Thyroid gland (tissue), 4 donors: ENCODE data around the gene KCNMB2. TPM values are rescaled to one million over a fixed set of nuclear protein-coding genes. Genes with fewer than 3 reads are reported as not detected.

Experiments
- DNase-seq, 2 donors: peaks; one replicate each; pipeline ENCODE4 v3.0.0-alpha.2; 2019
- H3K27ac ChIP-seq, 3 donors: fragments of 200-600 bp; sonication (generic); 1 replicate in 2 of 3; 2 replicates in 1 of 3; pipeline ENCODE4 v1.5.1; 2016 to 2019; ENCODE audit warnings: mild to moderate bottlenecking in 1 of 3, moderate library complexity in 1 of 3
- H3K27me3 ChIP-seq: fragments of 200-600 bp; sonication (generic); one replicate; pipeline ENCODE4 v1.5.1; 2019
- H3K36me3 ChIP-seq, 2 donors: fragments of 200-600 bp; sonication (generic); one replicate each; pipeline ENCODE4 v1.5.1; 2016 to 2019
- H3K4me1 ChIP-seq, 2 donors: fragments of 200-600 bp; sonication (generic); one replicate each; pipeline ENCODE4 v1.5.1; 2017 to 2019
- H3K4me3 ChIP-seq, 3 donors: fragments of 200-600 bp; sonication (generic); replicated peaks in 1 of 3; 1 replicate in 2 of 3; 2 replicates in 1 of 3; pipeline ENCODE4 v1.5.1; 2016; ENCODE audit warnings: mild to moderate bottlenecking in 1 of 3
- H3K9me3 ChIP-seq: fragments of 200-600 bp; sonication (generic); one replicate; pipeline ENCODE4 v1.5.1; 2017
- POLR2A ChIP-seq, 2 donors: fragments of 450-650 bp; IDR thresholded peaks; one replicate each; pipeline ENCODE4 v1.6.1; 2017; ENCODE audit warnings: antibody characterized with exemption in 2 of 2, mild to moderate bottlenecking in 2 of 2, moderate library complexity in 1 of 2
- WGBS, 2 donors: methylation state at CpG; one replicate each; pipeline ENCODE4 v1.1.5; 2017; 5-methylcytosine and 5-hydroxymethylcytosine counted together
- intact Hi-C: fragments of 100-400 bp; cut with DNase I; formaldehyde crosslinking; loops from one replicate; pipeline ENCODE4 v1.15.1; 2023
- total RNA-seq, 4 donors: library from RNA; depleted of rRNA; stranded (reverse); fragments of >200 nt; gene quantifications; one replicate each; pipeline ENCODE4 v1.2.3, GENCODE V29; 2016
- TF ChIP-seq, protein P1 (sequence below), 6 experiments: fragments of 200-600 bp in 3 of 6; fragments of 450-650 bp in 3 of 6; sonication (generic) in 3 of 6; IDR thresholded peaks; one replicate each; pipeline ENCODE4 v1.5.1; 2016 to 2019; ENCODE audit warnings: antibody characterized with exemption in 6 of 6, mild to moderate bottlenecking in 2 of 6, inconsistent platforms in 1 of 6, moderate library complexity in 1 of 6

KCNMB2 gene
- total RNA-seq, 4 donors from 2014 or later: 0.56 to 0.92 (median 0.81) TPM; not detected in 1

DNA sequence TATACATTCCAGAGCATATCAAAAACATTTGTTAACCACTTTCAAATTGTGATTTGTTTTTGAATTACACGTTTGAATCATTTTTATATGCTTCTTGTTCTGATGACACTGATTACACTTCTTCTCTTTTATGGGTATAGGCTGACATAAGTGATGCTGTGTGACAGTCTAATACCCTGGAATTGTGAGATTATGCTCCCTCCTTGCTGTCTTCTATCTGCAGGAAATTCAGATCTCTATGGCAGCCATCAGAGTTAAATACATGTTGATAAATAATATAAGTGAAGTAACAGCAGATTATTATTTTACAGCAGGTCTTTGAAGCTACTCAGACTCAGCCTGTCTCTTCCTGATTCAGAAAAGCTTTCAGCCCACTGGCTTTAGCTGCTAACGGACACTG lies 286.5 kb downstream of the KCNMB2 start:
- no peaks in the 10 kb centered on the region for H3K36me3 ChIP-seq
- intact Hi-C loops: no loop called here
- no peak overlapping the region for H3K27ac ChIP-seq
- no peak overlapping the region for H3K4me3 ChIP-seq
- no peak for DNase-seq
- H3K9me3 ChIP-seq: no peaks in the 10 kb centered on the region
- 59 to 85% methylated on average over 2 of the region's 2 CpGs for WGBS, 2 donors
- no peaks in the 10 kb centered on the region for H3K27me3 ChIP-seq
- no peaks in the 10 kb centered on the region for H3K4me1 ChIP-seq
- no peak for TF ChIP-seq POLR2A (IDR thresholded peaks at IDR 0.05)
- TF ChIP-seq, protein P1, sequence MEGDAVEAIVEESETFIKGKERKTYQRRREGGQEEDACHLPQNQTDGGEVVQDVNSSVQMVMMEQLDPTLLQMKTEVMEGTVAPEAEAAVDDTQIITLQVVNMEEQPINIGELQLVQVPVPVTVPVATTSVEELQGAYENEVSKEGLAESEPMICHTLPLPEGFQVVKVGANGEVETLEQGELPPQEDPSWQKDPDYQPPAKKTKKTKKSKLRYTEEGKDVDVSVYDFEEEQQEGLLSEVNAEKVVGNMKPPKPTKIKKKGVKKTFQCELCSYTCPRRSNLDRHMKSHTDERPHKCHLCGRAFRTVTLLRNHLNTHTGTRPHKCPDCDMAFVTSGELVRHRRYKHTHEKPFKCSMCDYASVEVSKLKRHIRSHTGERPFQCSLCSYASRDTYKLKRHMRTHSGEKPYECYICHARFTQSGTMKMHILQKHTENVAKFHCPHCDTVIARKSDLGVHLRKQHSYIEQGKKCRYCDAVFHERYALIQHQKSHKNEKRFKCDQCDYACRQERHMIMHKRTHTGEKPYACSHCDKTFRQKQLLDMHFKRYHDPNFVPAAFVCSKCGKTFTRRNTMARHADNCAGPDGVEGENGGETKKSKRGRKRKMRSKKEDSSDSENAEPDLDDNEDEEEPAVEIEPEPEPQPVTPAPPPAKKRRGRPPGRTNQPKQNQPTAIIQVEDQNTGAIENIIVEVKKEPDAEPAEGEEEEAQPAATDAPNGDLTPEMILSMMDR (IDR thresholded peaks at IDR 0.05): no peak

DNA sequence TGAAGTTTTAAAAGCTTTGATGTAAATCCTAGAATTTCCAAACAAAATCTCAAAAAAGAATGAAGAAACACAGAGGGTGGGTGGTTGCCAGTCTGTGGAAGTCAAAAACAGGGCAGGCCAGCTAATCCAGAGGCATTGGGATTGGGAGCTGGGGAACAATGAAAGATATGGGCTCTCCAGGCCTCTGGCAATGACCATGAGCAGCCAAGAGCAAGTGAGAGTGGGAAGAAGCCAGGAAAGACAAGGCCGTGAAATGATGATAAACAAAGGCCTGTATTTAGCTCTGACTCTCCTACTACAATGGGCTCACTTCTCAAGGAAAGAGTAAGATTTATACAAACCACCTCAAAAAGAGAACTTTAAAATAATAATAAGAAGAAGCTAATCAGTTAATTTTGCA lies 286.9 kb downstream of the KCNMB2 start:
- intact Hi-C loops: no loop called here
- no peak for TF ChIP-seq POLR2A (IDR thresholded peaks at IDR 0.05)
- TF ChIP-seq, protein P1 (IDR thresholded peaks at IDR 0.05): no peak
- Histone ChIP-seq H3K27me3 (no peaks in the 10 kb centered on the region), H3K4me1 (no peaks in the 10 kb centered on the region), H3K27ac (no peak overlapping the region), H3K36me3 (no peaks in the 10 kb centered on the region), H3K4me3 (no peak overlapping the region), H3K9me3 (no peaks in the 10 kb centered on the region)
- 62 to 86% methylated on average over 1 of the region's 1 CpG for WGBS, 2 donors
- DNase-seq: no peak

DNA sequence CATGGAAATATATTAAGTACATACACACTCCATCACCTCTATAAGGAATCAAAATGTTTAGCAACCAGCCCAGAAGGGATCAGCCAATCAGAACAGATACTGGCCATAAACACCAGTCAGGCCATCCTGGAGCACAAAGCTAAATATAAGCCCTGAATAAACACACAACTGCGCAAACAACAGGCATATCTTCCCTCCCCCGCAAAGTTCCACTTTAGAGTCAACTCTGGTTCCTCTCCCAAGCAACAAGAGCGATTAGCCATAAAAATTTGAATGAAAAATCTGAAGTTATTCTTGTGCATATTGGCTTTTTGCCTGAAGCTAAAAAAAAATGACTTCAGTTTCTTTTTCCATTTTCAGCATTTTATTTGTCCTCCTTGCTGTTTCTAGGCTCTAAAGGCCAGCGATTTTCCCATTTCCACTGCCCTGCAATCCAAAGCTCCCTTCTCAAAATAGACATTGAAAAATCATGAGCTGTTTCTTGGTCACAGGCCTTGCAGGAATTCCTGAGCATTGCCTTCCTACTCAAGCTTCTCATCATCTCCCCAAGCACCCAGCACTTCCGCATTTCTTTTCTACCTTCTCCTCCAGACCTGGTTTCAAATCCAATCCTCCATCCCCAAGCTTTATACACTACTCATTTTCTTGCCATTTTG lies 287.5 kb downstream of the KCNMB2 start:
- no peaks in the 10 kb centered on the region for H3K9me3 ChIP-seq
- intact Hi-C loops: no loop called here
- no peak for TF ChIP-seq POLR2A (IDR thresholded peaks at IDR 0.05)
- TF ChIP-seq, protein P1 (IDR thresholded peaks at IDR 0.05): no peak
- DNase-seq: no peak
- 71 to 76% methylated on average over 5 of the region's 5 CpGs for WGBS, 2 donors
- no peaks in the 10 kb centered on the region for H3K4me1 ChIP-seq
- H3K4me3 ChIP-seq: no peak overlapping the region
- no peak overlapping the region for H3K27ac ChIP-seq
- H3K36me3 ChIP-seq: no peaks in the 10 kb centered on the region
- no peaks in the 10 kb centered on the region for H3K27me3 ChIP-seq

DNA sequence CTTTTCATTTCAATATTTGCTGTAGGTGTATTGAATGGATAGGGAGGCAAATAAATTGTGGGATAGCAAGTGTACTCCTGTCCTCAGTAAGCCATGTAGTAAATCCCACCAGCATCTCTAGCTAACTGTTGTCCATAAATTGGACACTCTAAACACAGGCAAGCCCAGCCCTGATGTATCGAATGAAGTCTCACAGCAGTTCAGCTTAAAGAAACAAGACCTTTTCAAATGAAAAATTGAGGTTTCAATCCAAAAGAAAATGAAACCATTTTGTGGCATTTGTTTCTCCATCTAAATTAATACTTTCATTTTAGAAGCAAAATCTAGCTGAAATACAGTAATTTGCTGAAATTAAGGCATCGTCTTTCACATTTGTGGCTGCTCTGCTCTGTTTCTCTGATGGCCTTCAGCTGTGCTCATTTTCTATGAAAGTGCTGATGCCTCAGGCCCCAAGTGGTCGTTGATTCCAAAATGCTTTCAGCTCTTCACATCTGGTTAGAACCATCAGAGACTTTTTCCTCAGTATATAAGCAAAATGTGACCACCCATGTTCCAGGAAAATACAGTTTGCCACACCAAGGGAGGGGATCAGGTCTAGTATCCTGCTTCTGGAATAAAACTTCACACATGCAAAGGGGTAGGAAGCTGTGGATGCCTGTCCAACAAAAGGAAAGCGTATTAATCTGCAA lies 290.3 kb downstream of the KCNMB2 start:
- H3K9me3 ChIP-seq: no peaks in the 10 kb centered on the region
- H3K4me1 ChIP-seq: no peaks in the 10 kb centered on the region
- H3K27ac ChIP-seq: no peak overlapping the region
- no peak for TF ChIP-seq POLR2A (IDR thresholded peaks at IDR 0.05)
- TF ChIP-seq, protein P1 (IDR thresholded peaks at IDR 0.05): no peak
- DNase-seq: no peak
- no peaks in the 10 kb centered on the region for H3K36me3 ChIP-seq
- intact Hi-C loops: no loop called here
- no peaks in the 10 kb centered on the region for H3K27me3 ChIP-seq
- 54 to 62% methylated on average over 4 of the region's 4 CpGs for WGBS, 2 donors
- no peak overlapping the region for H3K4me3 ChIP-seq

DNA sequence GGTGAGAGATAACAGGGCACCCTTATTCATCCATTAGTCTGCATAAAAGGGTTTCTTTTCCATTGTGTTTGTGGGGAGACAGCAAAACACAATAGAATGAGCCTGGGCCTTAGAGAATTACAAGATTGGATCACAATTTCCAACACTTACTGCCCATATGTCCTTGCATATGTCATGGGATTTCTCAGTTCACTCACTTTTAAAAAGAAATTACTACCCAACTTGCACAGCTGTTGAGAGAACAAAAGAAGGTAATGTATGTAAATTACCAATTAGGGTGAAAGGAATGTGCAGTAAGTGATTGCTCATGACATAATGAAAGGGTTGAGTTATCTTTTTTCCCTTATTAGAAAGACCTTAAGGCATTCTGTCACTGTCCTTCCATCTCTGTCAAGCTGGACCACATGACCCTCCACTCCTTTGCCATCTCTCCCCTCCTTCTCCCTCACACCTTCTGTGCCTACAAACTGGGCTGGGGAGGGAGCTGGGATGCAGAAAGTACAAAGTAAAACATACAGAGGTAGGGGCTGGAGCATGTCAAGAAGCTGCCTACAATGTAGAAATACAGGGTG lies 291.1 kb downstream of the KCNMB2 start:
- intact Hi-C loops: no loop called here

More for the DNA sequence above, 291.1 kb downstream of the KCNMB2 start:
- Histone ChIP-seq H3K36me3 (no peaks in the 10 kb centered on the region), H3K27me3 (no peaks in the 10 kb centered on the region), H3K4me3 (no peak overlapping the region), H3K27ac (no peak overlapping the region), H3K4me1 (no peaks in the 10 kb centered on the region), H3K9me3 (no peaks in the 10 kb centered on the region)
- DNase-seq: no peak
- no peak for TF ChIP-seq POLR2A (IDR thresholded peaks at IDR 0.05)
- TF ChIP-seq, protein P1 (IDR thresholded peaks at IDR 0.05): no peak
